Activated T-cell treated with anti-CD3 and anti-CD28 coated beads for 4 hours (primary cell): ENCODE results near the gene SLC50A1.

Experiments used
- DNase-seq: peaks from one replicate; pipeline ENCODE4 v3.0.0-alpha.2; 2020

SLC50A1 gene

GRCh38 chr1:155186794-155187455, 51.3 kb downstream of the SLC50A1 start:
- DNase-seq = no peak

- DNase-seq = no peak
Observed at GRCh38 chr1:155187456-155187891, 51.8 kb downstream of the SLC50A1 start.

GRCh38 chr1:155188268-155188667, 52.6 kb downstream of the SLC50A1 start:
- no peak for DNase-seq
